ENCODE results near the gene RGS7.

RGS7 gene

DNA sequence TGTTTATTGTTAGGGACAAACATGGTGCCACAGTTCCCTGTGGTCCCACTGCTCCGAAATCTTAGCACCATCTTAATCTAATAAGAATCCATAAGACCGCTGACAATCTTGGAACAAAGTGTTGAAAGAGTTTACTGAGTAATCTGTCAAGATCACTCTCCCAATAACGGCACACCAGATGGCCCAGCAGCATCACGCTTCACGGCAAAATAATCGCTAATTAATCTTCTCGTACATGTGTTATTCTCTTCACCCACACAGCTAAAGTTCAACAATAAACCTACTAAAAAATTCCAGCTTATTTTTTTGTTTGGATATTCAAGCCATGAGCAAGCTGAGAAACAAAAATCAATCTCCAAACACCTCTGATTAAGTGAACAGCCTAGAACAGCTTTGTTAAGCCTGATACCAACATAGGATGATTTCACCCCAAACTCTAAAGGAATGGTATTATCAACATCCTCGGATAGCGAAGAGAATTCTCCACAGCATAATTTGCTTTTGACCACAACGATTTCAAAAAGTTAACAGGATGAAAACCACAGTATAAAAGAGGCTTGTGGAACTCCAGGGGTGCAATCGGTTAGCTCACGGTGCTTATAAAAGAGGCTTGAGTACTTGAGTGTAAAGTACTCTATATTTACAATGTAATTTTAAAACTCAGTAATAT is 415.2 kb downstream of the RGS7 start:
- Histone ChIP-seq H3K27ac (ENCODE audit: low read depth, low read length) (no peak overlapping the region), H2BK5ac (ENCODE audit: low read length) (no peak overlapping the region), H2BK120ac (ENCODE audit: low read depth, low read length) (no peak overlapping the region), H3K27me3 (ENCODE audit: insufficient read depth, low read length, poor library complexity) (no peaks in the 10 kb centered on the region), H3K56ac (ENCODE audit: low read length) (no peak overlapping the region), H4K5ac (ENCODE audit: low read length) (no peak overlapping the region), H3K4me3 (ENCODE audit: low read length) (no peak overlapping the region), H3K79me1 (ENCODE audit: low read length) (no peaks in the 10 kb centered on the region), H3K4ac (ENCODE audit: low read depth, low read length) (no peak overlapping the region), H3K23ac (ENCODE audit: low read length) (no peak overlapping the region), H2BK15ac (replicated peaks; ENCODE audit: low read depth) (no peak overlapping the region), H3K36me3 (ENCODE audit: control insufficient read depth, insufficient read depth, low read length) (no peaks in the 10 kb centered on the region), H3K4me1 (ENCODE audit: control insufficient read depth, low read depth, low read length) (no peaks in the 10 kb centered on the region), H2AK5ac (ENCODE audit: low read length) (no peak overlapping the region), H4K8ac (ENCODE audit: low read depth, low read length) (no peak overlapping the region), H3K9ac (ENCODE audit: low read length) (no peak overlapping the region), H3K18ac (ENCODE audit: low read length) (no peak overlapping the region), H3K79me2 (ENCODE audit: control insufficient read depth, insufficient read depth, low read length) (no peaks in the 10 kb centered on the region), H3K4me2 (ENCODE audit: low read length) (no peak overlapping the region)
- no peak for DNase-seq
- WGBS (ENCODE audit: extremely low coverage, insufficient coverage, low lambda C conversion rate), result no CpG with 5 or more reads among the region's 12 CpGs

DNA sequence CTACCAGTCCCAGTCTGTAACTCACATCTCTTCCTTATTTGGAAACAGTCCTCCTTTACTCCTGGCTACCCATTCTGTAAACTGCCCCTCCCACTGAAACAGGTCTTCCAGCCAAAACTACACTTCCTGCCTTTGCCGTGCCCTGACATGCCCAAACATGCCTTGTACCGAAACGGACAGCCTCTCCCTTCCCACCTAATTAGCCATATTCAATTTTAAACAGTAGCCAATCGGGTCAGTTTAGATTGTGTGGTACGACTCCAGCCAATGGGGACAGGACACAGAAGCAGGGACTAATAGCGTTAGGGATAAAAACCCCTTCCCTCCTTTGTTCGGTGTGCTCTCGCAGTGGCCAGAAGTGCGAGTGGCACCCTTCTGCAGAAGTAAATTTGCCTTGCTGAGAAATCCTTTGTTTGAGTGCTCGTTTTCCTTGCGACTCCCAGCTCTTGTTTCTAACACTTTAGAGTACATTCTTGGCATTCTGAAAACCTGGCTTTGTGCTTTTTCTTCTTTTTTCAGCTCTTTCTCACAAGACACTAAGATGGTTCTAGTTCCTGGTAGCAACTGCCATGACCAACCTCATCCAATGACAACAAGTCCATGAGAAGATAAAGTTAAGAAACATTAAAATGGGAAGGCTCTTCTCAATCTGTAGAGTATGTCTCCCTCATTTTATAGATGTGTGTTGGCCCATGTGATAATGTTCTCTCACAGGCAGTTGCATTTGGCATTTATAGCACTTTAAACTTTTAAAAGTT is 419.9 kb downstream of the RGS7 start:
- Histone ChIP-seq H2BK5ac (ENCODE audit: low read length) (no peak overlapping the region), H4K8ac (ENCODE audit: low read depth, low read length) (no peak overlapping the region), H3K4me1 (ENCODE audit: control insufficient read depth, low read depth, low read length) (no peaks in the 10 kb centered on the region), H3K23ac (ENCODE audit: low read length) (no peak overlapping the region), H2BK120ac (ENCODE audit: low read depth, low read length) (no peak overlapping the region), H2AK5ac (ENCODE audit: low read length) (no peak overlapping the region), H3K79me2 (ENCODE audit: control insufficient read depth, insufficient read depth, low read length) (no peaks in the 10 kb centered on the region), H3K27ac (ENCODE audit: low read depth, low read length) (no peak overlapping the region), H3K56ac (ENCODE audit: low read length) (no peak overlapping the region), H3K4me2 (ENCODE audit: low read length) (no peak overlapping the region), H3K4me3 (ENCODE audit: low read length) (no peak overlapping the region), H2BK15ac (replicated peaks; ENCODE audit: low read depth) (no peak overlapping the region), H3K4ac (ENCODE audit: low read depth, low read length) (no peak overlapping the region), H4K5ac (ENCODE audit: low read length) (no peak overlapping the region), H3K79me1 (ENCODE audit: low read length) (no peaks in the 10 kb centered on the region), H3K18ac (ENCODE audit: low read length) (no peak overlapping the region), H3K27me3 (ENCODE audit: insufficient read depth, low read length, poor library complexity) (no peaks in the 10 kb centered on the region), H3K36me3 (ENCODE audit: control insufficient read depth, insufficient read depth, low read length) (no peaks in the 10 kb centered on the region), H3K9ac (ENCODE audit: low read length) (no peak overlapping the region)
- DNase-seq, result peak; percentile 16
- WGBS (ENCODE audit: extremely low coverage, insufficient coverage, low lambda C conversion rate), result no CpG with 5 or more reads among the region's 11 CpGs

DNA sequence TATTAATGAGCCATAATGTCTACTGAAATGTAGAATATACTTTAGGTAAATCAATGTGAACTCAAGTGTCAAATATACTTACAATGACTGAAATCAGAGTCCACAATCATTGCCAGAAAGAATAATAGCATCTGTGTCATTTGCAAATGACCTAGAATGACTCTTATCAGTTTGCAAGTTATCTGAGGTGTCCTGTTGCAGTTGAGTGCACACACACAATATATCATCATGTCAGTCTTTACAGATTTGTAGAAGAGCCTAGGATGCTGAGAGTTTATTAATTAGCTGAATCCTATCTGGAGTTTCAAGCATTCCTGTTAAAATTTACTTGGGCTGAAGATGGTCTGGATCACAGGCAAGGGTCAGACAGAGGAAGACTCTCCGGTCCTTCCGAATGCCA is 421.1 kb downstream of the RGS7 start:
- no peak overlapping the region for H2AK5ac ChIP-seq (ENCODE audit: low read length)
- H3K56ac ChIP-seq (ENCODE audit: low read length), result no peak overlapping the region
- H3K18ac ChIP-seq (ENCODE audit: low read length), result no peak overlapping the region
- no peaks in the 10 kb centered on the region for H3K79me2 ChIP-seq (ENCODE audit: control insufficient read depth, insufficient read depth, low read length)
- H3K27ac ChIP-seq (ENCODE audit: low read depth, low read length), result no peak overlapping the region
- no peak overlapping the region for H3K9ac ChIP-seq (ENCODE audit: low read length)
- no peaks in the 10 kb centered on the region for H3K4me1 ChIP-seq (ENCODE audit: control insufficient read depth, low read depth, low read length)
- no peak overlapping the region for H3K4me3 ChIP-seq (ENCODE audit: low read length)
- no peaks in the 10 kb centered on the region for H3K79me1 ChIP-seq (ENCODE audit: low read length)
- no CpG with 5 or more reads among the region's 2 CpGs for WGBS (ENCODE audit: extremely low coverage, insufficient coverage, low lambda C conversion rate)
- no peak for DNase-seq
- H2BK5ac ChIP-seq (ENCODE audit: low read length), result no peak overlapping the region
- H3K23ac ChIP-seq (ENCODE audit: low read length), result no peak overlapping the region
- H3K27me3 ChIP-seq (ENCODE audit: insufficient read depth, low read length, poor library complexity), result no peaks in the 10 kb centered on the region
- no peak overlapping the region for H3K4ac ChIP-seq (ENCODE audit: low read depth, low read length)
- no peak overlapping the region for H4K8ac ChIP-seq (ENCODE audit: low read depth, low read length)
- no peak overlapping the region for H2BK15ac ChIP-seq (replicated peaks; ENCODE audit: low read depth)
- no peak overlapping the region for H3K4me2 ChIP-seq (ENCODE audit: low read length)
- no peaks in the 10 kb centered on the region for H3K36me3 ChIP-seq (ENCODE audit: control insufficient read depth, insufficient read depth, low read length)
- H2BK120ac ChIP-seq (ENCODE audit: low read depth, low read length), result no peak overlapping the region
- H4K5ac ChIP-seq (ENCODE audit: low read length), result no peak overlapping the region

DNA sequence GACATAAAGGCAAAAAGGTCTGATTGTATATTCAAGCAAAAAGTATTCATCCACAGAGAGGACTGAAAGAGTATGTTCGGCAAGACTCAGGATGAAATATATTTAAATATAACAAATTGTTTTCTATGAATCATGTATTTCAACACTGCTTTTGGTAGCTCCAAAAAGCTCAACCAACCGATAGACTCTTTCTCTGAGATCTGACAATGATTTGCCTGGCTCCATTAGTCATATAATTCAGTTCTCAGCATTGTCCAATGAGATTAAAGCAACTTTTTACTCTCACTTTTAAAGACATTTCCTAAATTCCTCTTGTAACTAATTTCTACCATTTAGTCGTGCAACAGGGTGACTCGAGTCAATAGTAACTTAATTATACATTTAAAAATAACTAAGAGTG is 426.0 kb downstream of the RGS7 start:
- Histone ChIP-seq H4K8ac (ENCODE audit: low read depth, low read length) (no peak overlapping the region), H2AK5ac (ENCODE audit: low read length) (no peak overlapping the region), H3K79me2 (ENCODE audit: control insufficient read depth, insufficient read depth, low read length) (no peaks in the 10 kb centered on the region), H2BK5ac (ENCODE audit: low read length) (no peak overlapping the region), H3K4ac (ENCODE audit: low read depth, low read length) (no peak overlapping the region), H3K4me3 (ENCODE audit: low read length) (no peak overlapping the region), H3K9ac (ENCODE audit: low read length) (no peak overlapping the region), H3K56ac (ENCODE audit: low read length) (no peak overlapping the region), H2BK15ac (replicated peaks; ENCODE audit: low read depth) (no peak overlapping the region), H4K5ac (ENCODE audit: low read length) (no peak overlapping the region), H3K18ac (ENCODE audit: low read length) (no peak overlapping the region), H2BK120ac (ENCODE audit: low read depth, low read length) (no peak overlapping the region), H3K36me3 (ENCODE audit: control insufficient read depth, insufficient read depth, low read length) (no peaks in the 10 kb centered on the region), H3K4me1 (ENCODE audit: control insufficient read depth, low read depth, low read length) (no peaks in the 10 kb centered on the region), H3K27me3 (ENCODE audit: insufficient read depth, low read length, poor library complexity) (no peaks in the 10 kb centered on the region), H3K4me2 (ENCODE audit: low read length) (no peak overlapping the region), H3K23ac (ENCODE audit: low read length) (no peak overlapping the region), H3K27ac (ENCODE audit: low read depth, low read length) (no peak overlapping the region), H3K79me1 (ENCODE audit: low read length) (no peaks in the 10 kb centered on the region)
- no peak for DNase-seq
- no CpG with 5 or more reads among the region's 4 CpGs for WGBS (ENCODE audit: extremely low coverage, insufficient coverage, low lambda C conversion rate)

DNA sequence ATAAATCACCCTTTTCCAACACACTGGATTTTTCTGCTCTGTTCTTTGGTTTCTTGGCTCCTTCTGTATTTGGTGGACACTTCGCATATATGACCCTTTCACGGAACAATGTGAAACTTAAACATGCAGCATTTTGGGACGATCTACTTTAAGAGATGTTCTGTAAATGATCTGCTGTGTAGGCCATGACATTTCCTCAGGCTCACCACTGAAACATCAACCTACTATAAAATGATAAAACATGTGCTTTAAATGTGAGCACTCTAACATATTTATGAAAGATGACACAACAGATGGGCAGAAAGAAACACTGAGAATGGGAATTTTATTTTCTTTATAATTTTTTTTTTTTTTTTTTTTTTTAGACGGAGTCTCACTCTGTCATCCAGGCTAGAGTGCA is 428.7 kb downstream of the RGS7 start:
- H3K36me3 ChIP-seq (ENCODE audit: control insufficient read depth, insufficient read depth, low read length), result no peaks in the 10 kb centered on the region
- H3K4me2 ChIP-seq (ENCODE audit: low read length), result no peak overlapping the region
- no peak overlapping the region for H3K56ac ChIP-seq (ENCODE audit: low read length)
- no peak overlapping the region for H3K27ac ChIP-seq (ENCODE audit: low read depth, low read length)
- H3K18ac ChIP-seq (ENCODE audit: low read length), result no peak overlapping the region
- no peak overlapping the region for H2AK5ac ChIP-seq (ENCODE audit: low read length)
- H3K4me3 ChIP-seq (ENCODE audit: low read length), result no peak overlapping the region
- no peaks in the 10 kb centered on the region for H3K27me3 ChIP-seq (ENCODE audit: insufficient read depth, low read length, poor library complexity)
- H4K8ac ChIP-seq (ENCODE audit: low read depth, low read length), result no peak overlapping the region
- no peak overlapping the region for H3K23ac ChIP-seq (ENCODE audit: low read length)
- H3K79me2 ChIP-seq (ENCODE audit: control insufficient read depth, insufficient read depth, low read length), result no peaks in the 10 kb centered on the region
- no peaks in the 10 kb centered on the region for H3K79me1 ChIP-seq (ENCODE audit: low read length)
- no peak overlapping the region for H2BK120ac ChIP-seq (ENCODE audit: low read depth, low read length)
- no peak overlapping the region for H3K4ac ChIP-seq (ENCODE audit: low read depth, low read length)
- no peak for DNase-seq
- H2BK5ac ChIP-seq (ENCODE audit: low read length), result no peak overlapping the region
- no CpG with 5 or more reads among the region's 4 CpGs for WGBS (ENCODE audit: extremely low coverage, insufficient coverage, low lambda C conversion rate)
- no peak overlapping the region for H4K5ac ChIP-seq (ENCODE audit: low read length)
- no peak overlapping the region for H3K9ac ChIP-seq (ENCODE audit: low read length)
- H2BK15ac ChIP-seq (replicated peaks; ENCODE audit: low read depth), result no peak overlapping the region
- no peaks in the 10 kb centered on the region for H3K4me1 ChIP-seq (ENCODE audit: control insufficient read depth, low read depth, low read length)
